ENCODE measurements around the gene SRSF9. TPM values are rescaled to one million over a fixed set of nuclear protein-coding genes. Genes with fewer than 3 reads are reported as not detected.

The SRSF9 gene
- total and polyA plus RNA-seq, 8 donors: 41.1 to 218 (median 102) TPM

GRCh38 chr12:120444676-120445075, 24.9 kb downstream of the SRSF9 start:
- no peak overlapping the region for H3K4me3 ChIP-seq
- intact Hi-C loops (cut with DNase I; ENCODE audit: low total_unique reads): no loop called here
- no peak for TF ChIP-seq EP300 (IDR thresholded peaks at IDR 0.05)
- no peak for TF ChIP-seq CTCF (IDR thresholded peaks at IDR 0.05)
- no peak for TF ChIP-seq POLR2A (IDR thresholded peaks at IDR 0.05)
- TF ChIP-seq POLR2AphosphoS5 (IDR thresholded peaks at IDR 0.05): no peak
- DNase-seq: no peak
- H3K36me3 ChIP-seq: peaks cover 22 to 60% (median 53%) of the 10 kb centered on the region in 4 donors
- no peak overlapping the region for H3K27ac ChIP-seq
- H3K4me1 ChIP-seq: peaks cover 22 to 51% (median 42%) of the 10 kb centered on the region in 4 donors
- H3K9me3 ChIP-seq: no peaks in the 10 kb centered on the region
- 82 to 89% (median 84%) methylated on average over 2 of the region's 2 CpGs for WGBS, 5 donors
- no peaks in the 10 kb centered on the region for H3K27me3 ChIP-seq

DNA sequence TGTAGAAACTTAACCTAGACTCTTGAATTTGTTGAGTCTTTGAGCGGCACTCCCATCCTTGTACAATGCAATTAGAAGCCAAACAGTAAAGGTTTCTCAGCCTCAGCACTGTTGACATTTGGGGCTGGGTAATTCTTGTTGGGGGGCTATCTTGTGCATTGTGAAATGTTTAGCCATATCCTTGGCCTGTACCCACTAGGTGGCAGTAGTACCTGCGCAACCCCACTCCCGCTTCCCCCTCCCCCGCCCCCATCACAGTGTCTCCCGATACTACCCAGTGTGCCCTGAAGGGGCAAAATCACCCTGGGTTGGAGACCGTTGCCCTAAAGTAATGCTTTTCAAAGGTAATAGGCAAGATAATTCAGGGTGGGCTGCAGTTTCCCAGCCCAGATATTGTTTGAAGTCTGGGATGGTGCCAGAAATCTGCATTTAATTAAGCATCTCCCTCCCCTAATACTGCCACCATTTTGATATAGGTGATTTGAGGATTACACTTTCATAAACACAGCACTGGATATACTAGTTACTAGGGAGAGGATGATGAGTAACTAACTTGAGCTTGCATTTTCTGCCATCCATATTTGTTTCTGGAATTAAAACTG, 29.8 kb downstream of the SRSF9 start:
- H3K9me3 ChIP-seq: no peaks in the 10 kb centered on the region
- no peaks in the 10 kb centered on the region for H3K27me3 ChIP-seq
- H3K27ac ChIP-seq: peak overlapping the region in 1 of 5 donors; percentile 91
- WGBS, 5 donors: 6 to 11% (median 10%) methylated on average over 5 to 6 of the region's 6 CpGs
- H3K4me1 ChIP-seq: peaks cover 14 to 36% (median 26%) of the 10 kb centered on the region in 4 donors
- TF ChIP-seq CTCF (IDR thresholded peaks at IDR 0.05) (peak in 5 of 7 experiments; percentile 26 to 70 (median 39)), EP300 (IDR thresholded peaks at IDR 0.05) (no peak), POLR2A (IDR thresholded peaks at IDR 0.05) (no peak)
- intact Hi-C loops (cut with DNase I; ENCODE audit: low total_unique reads): no loop called here
- DNase-seq: peak; percentile 45 to 91
- peaks cover 22 to 51% (median 45%) of the 10 kb centered on the region in 4 donors for H3K36me3 ChIP-seq
- H3K4me3 ChIP-seq: peak overlapping the region in 2 of 4 donors; percentile 92 to 98

DNA sequence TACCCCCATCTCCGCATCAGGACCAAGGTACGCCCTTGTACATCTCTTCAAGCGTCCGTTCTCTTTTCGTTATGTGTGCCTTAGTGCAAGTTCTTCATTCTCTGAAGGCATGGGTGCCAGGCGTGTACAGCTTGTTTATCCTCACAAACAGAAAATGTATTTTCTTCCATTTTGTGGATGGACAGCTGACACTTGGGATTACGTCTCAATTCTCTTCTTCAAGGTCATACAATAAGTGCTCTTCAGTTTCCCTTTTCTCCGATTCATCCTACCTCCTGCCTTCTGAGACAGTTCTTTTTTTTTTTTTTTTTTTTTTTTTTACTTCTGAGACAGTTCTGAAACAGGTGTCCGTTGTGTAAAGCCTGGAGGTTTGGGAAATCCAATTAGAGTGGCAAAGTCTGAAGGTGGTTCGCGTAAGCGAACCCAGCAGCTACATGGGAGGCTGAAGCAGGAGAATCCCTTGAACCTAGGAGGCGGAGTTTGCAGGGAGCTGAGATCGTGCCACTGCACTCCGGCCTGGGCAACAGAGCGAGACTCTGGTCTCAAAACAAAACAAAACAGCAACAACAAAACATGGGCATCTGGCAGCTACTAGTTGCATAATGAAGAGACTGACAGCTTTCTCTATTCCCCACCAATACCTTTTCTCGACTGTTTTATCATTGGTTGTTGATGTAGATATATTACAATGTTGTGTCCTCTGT, 30.9 kb downstream of the SRSF9 start:
- WGBS, 5 donors: 18 to 33% (median 25%) methylated on average over 17 of the region's 17 CpGs
- intact Hi-C loops (cut with DNase I; ENCODE audit: low total_unique reads): no loop called here

More for the DNA sequence above, 30.9 kb downstream of the SRSF9 start:
- Histone ChIP-seq H3K9me3 (no peaks in the 10 kb centered on the region), H3K36me3 (peaks cover 22 to 40% (median 36%) of the 10 kb centered on the region in 4 donors), H3K27me3 (peaks cover 0 to 1% (median 0%) of the 10 kb centered on the region in 3 donors), H3K27ac (peak overlapping the region; percentile 83 to 92 (median 88)), H3K4me3 (peak overlapping the region; percentile 72 to 98 (median 86)), H3K4me1 (peaks cover 14 to 32% (median 22%) of the 10 kb centered on the region in 4 donors)
- no peak for TF ChIP-seq CTCF (IDR thresholded peaks at IDR 0.05)
- TF ChIP-seq EP300 (IDR thresholded peaks at IDR 0.05): no peak
- no peak for TF ChIP-seq POLR2AphosphoS5 (IDR thresholded peaks at IDR 0.05)
- TF ChIP-seq POLR2A (IDR thresholded peaks at IDR 0.05): no peak
- DNase-seq: no peak
